HAP-1 (cell line): ENCODE results near the gene RTKN2.
"Not testable (repeated sequence)": the region's sequence is repeated elsewhere in the genome, so short reads cannot be mapped to it uniquely, and the experiment has no call there.

ENCODE experiments used
- DNase-seq, 2 experiments: peaks; one replicate each; pipeline ENCODE4 v3.0.0-alpha.2; 2016 to 2020; ENCODE audit warnings: low spot score in 2 of 2
- H3K27me3 ChIP-seq: fragments of 250-450 bp; sonication (Bioruptor Pico); 2 replicates; pipeline ENCODE4 v1.5.1; 2020; ENCODE audit warnings: low read depth, mild to moderate bottlenecking, moderate library complexity
- H3K36me3 ChIP-seq: fragments of 250-450 bp; sonication (Bioruptor Pico); replicated peaks from 2 replicates; pipeline ENCODE4 v1.5.1; 2020; ENCODE audit warnings: mild to moderate bottlenecking
- H3K4me1 ChIP-seq: fragments of 250-450 bp; sonication (Bioruptor Pico); 2 replicates; pipeline ENCODE4 v1.5.1; 2020; ENCODE audit warnings: mild to moderate bottlenecking
- H3K4me3 ChIP-seq: fragments of 250-450 bp; sonication (Bioruptor Pico); 2 replicates; pipeline ENCODE4 v1.5.1; 2020; ENCODE audit warnings: mild to moderate bottlenecking, moderate library complexity
- H3K9me3 ChIP-seq: fragments of 250-450 bp; sonication (Bioruptor Pico); 2 replicates; pipeline ENCODE4 v1.5.1; 2020; ENCODE audit warnings: mild to moderate bottlenecking, moderate library complexity
- in situ Hi-C: fragments of 300-500 bp; cut with MboI; formaldehyde crosslinking; loops from 3 replicates; pipeline ENCODE4 v1.14.3; 2020; ENCODE audit warnings: low sequenced_read_pairs, inconsistent platforms, mixed read lengths

Gene RTKN2

GRCh38 chr10:62248465-62248864 is 20.2 kb downstream of the RTKN2 start:
- Histone ChIP-seq H3K36me3 (no peaks in the 10 kb centered on the region), H3K9me3 (no peaks in the 10 kb centered on the region), H3K4me1 (peaks cover 50% of the 10 kb centered on the region), H3K27me3 (no peaks in the 10 kb centered on the region), H3K4me3 (no peak overlapping the region)
- DNase-seq: no peak
- in situ Hi-C loops: no loop called here

GRCh38 chr10:62244785-62245467 is 23.7 kb downstream of the RTKN2 start:
- Histone ChIP-seq H3K4me1 (peaks cover 19% of the 10 kb centered on the region), H3K9me3 (no peaks in the 10 kb centered on the region), H3K4me3 (no peak overlapping the region), H3K36me3 (no peaks in the 10 kb centered on the region), H3K27me3 (no peaks in the 10 kb centered on the region)
- in situ Hi-C loops: no loop called here
- peak; percentile 55 to 79 for DNase-seq

- Histone ChIP-seq H3K36me3 (no peaks in the 10 kb centered on the region), H3K4me3 (no peak overlapping the region), H3K27me3 (no peaks in the 10 kb centered on the region), H3K9me3 (no peaks in the 10 kb centered on the region), H3K4me1 (peaks cover 13% of the 10 kb centered on the region)
- no peak for DNase-seq
- in situ Hi-C loops: no loop called here
Measured at GRCh38 chr10:62244088-62244487, 24.6 kb downstream of the RTKN2 start.

- in situ Hi-C loops: no loop called here
- Histone ChIP-seq H3K36me3 (no peaks in the 10 kb centered on the region), H3K4me1 (peaks cover 9% of the 10 kb centered on the region), H3K9me3 (no peaks in the 10 kb centered on the region), H3K4me3 (no peak overlapping the region), H3K27me3 (no peaks in the 10 kb centered on the region)
- DNase-seq: no peak
Measured at GRCh38 chr10:62243647-62243997, 25.0 kb downstream of the RTKN2 start.

- H3K4me1 ChIP-seq, DNase-seq, in situ Hi-C loops, H3K4me3 ChIP-seq, H3K9me3 ChIP-seq, H3K36me3 ChIP-seq, H3K27me3 ChIP-seq: not testable (repeated sequence)
Measured at GRCh38 chr10:62242965-62243646, 25.5 kb downstream of the RTKN2 start.

GRCh38 chr10:62241521-62241920 is 27.1 kb downstream of the RTKN2 start:
- H3K4me3 ChIP-seq, H3K27me3 ChIP-seq, H3K9me3 ChIP-seq, DNase-seq, H3K4me1 ChIP-seq, in situ Hi-C loops, H3K36me3 ChIP-seq: not testable (repeated sequence)

- Histone ChIP-seq H3K4me1 (peaks cover 8% of the 10 kb centered on the region), H3K4me3 (no peak overlapping the region), H3K9me3 (no peaks in the 10 kb centered on the region), H3K36me3 (no peaks in the 10 kb centered on the region), H3K27me3 (no peaks in the 10 kb centered on the region)
- no peak for DNase-seq
- in situ Hi-C loops: no loop called here
Measured at GRCh38 chr10:62239994-62240393, 28.6 kb downstream of the RTKN2 start.

- no peak overlapping the region for H3K4me3 ChIP-seq
- in situ Hi-C loops: no loop called here
- H3K36me3 ChIP-seq: no peaks in the 10 kb centered on the region
- H3K9me3 ChIP-seq: no peaks in the 10 kb centered on the region
- DNase-seq: no peak
- no peaks in the 10 kb centered on the region for H3K27me3 ChIP-seq
- H3K4me1 ChIP-seq: peaks cover 5% of the 10 kb centered on the region
Measured at GRCh38 chr10:62238880-62239279, 29.8 kb downstream of the RTKN2 start.

GRCh38 chr10:62237966-62238365 is 30.7 kb downstream of the RTKN2 start:
- H3K27me3 ChIP-seq: no peaks in the 10 kb centered on the region
- H3K36me3 ChIP-seq: no peaks in the 10 kb centered on the region
- DNase-seq: no peak
- in situ Hi-C loops: no loop called here
- H3K4me1 ChIP-seq: peaks cover 8% of the 10 kb centered on the region
- no peaks in the 10 kb centered on the region for H3K9me3 ChIP-seq
- no peak overlapping the region for H3K4me3 ChIP-seq

- H3K4me3 ChIP-seq: no peak overlapping the region
- DNase-seq: no peak
Measured at GRCh38 chr10:62237506-62237905, 31.1 kb downstream of the RTKN2 start.

GRCh38 chr10:62234077-62234605 is 34.5 kb downstream of the RTKN2 start:
- no peak for DNase-seq
- H3K9me3 ChIP-seq: no peaks in the 10 kb centered on the region
- H3K4me1 ChIP-seq: peaks cover 10% of the 10 kb centered on the region
- no peaks in the 10 kb centered on the region for H3K27me3 ChIP-seq
- in situ Hi-C loops: no loop called here
- no peak overlapping the region for H3K4me3 ChIP-seq
- H3K36me3 ChIP-seq: no peaks in the 10 kb centered on the region

More at GRCh38 chr10:62237506-62237905, 31.1 kb downstream of the RTKN2 start:
- H3K36me3 ChIP-seq: no peaks in the 10 kb centered on the region
- H3K27me3 ChIP-seq: no peaks in the 10 kb centered on the region
- H3K4me1 ChIP-seq: peaks cover 10% of the 10 kb centered on the region
- in situ Hi-C loops: no loop called here
- no peaks in the 10 kb centered on the region for H3K9me3 ChIP-seq

- in situ Hi-C loops: no loop called here
- Histone ChIP-seq H3K9me3 (no peaks in the 10 kb centered on the region), H3K36me3 (no peaks in the 10 kb centered on the region), H3K4me3 (no peak overlapping the region), H3K4me1 (peaks cover 10% of the 10 kb centered on the region), H3K27me3 (no peaks in the 10 kb centered on the region)
- DNase-seq: no peak
Measured at GRCh38 chr10:62233356-62234076, 35.1 kb downstream of the RTKN2 start.

- Histone ChIP-seq H3K27me3 (no peaks in the 10 kb centered on the region), H3K9me3 (no peaks in the 10 kb centered on the region), H3K4me1 (peaks cover 5% of the 10 kb centered on the region; the same call in 1 of the 2 replicates), H3K4me3 (no peak overlapping the region), H3K36me3 (no peaks in the 10 kb centered on the region)
- in situ Hi-C loops: no loop called here
- DNase-seq: no peak
Measured at GRCh38 chr10:62231805-62232204, 36.8 kb downstream of the RTKN2 start.

GRCh38 chr10:62231371-62231770 is 37.3 kb downstream of the RTKN2 start:
- no peak for DNase-seq
- no peaks in the 10 kb centered on the region for H3K9me3 ChIP-seq
- no peaks in the 10 kb centered on the region for H3K27me3 ChIP-seq
- in situ Hi-C loops: no loop called here
- no peaks in the 10 kb centered on the region for H3K36me3 ChIP-seq
- no peak overlapping the region for H3K4me3 ChIP-seq
- H3K4me1 ChIP-seq: peaks cover 5% of the 10 kb centered on the region; the same call in 1 of the 2 replicates
